H1 (cell line): ENCODE results near the gene RPRD1A. TPM values are rescaled to one million over a fixed set of nuclear protein-coding genes. Genes with fewer than 3 reads are reported as not detected.
A peak's percentile ranks its signal among the peaks of the same experiment; 100 is the strongest.

Experiments used
- CTCF ChIA-PET: fragments of 300-600 bp; sonication (Branson Sonifier 250); formaldehyde crosslinking; loops from one replicate; lab custom pipeline; 2021; ENCODE audit not compliant: partially characterized antibody; lab: Charles Lee
- POLR2A ChIA-PET: fragments of 300-600 bp; sonication (Branson Sonifier 250); formaldehyde crosslinking; loops from one replicate; lab custom pipeline; 2021; ENCODE audit warnings: inconsistent platforms; ENCODE audit not compliant: partially characterized antibody; lab: Charles Lee
- DNase-seq, 2 experiments: peaks; one replicate each; pipeline versions ENCODE4 v3.0.0 to v3.0.0-alpha.2; 2010 to 2022; ENCODE audit warnings: low spot score in 2 of 2, low read depth in 1 of 2, mixed read lengths in 1 of 2
- FAIRE-seq: peaks from 2 replicates; lab custom pipeline; 2011; peaks lifted over from hg19 to GRCh38; lab: Jason Lieb, UNC
- H2AFZ ChIP-seq: 2 replicates; pipeline ENCODE4 v1.8.1; 2012; ENCODE audit warnings: low read length, inconsistent platforms
- H2AK5ac ChIP-seq: 2 replicates; pipeline ENCODE4 v1.6.1; 2013; ENCODE audit warnings: low read depth, low read length
- H2BK120ac ChIP-seq: replicated peaks from 2 replicates; pipeline ENCODE3; 2013; ENCODE audit warnings: low read depth, low read length, inconsistent platforms
- H2BK12ac ChIP-seq: 2 replicates; pipeline ENCODE4 v1.6.1; 2013; ENCODE audit warnings: low read depth, low read length
- H2BK15ac ChIP-seq: 2 replicates; pipeline ENCODE4 v1.6.1; 2013; ENCODE audit warnings: low read length
- H2BK20ac ChIP-seq: 2 replicates; pipeline ENCODE4 v1.6.1; 2013; ENCODE audit warnings: low read length
- H2BK5ac ChIP-seq: 2 replicates; pipeline ENCODE4 v1.6.1; 2013; ENCODE audit warnings: low read depth, low read length
- H3K14ac ChIP-seq: 2 replicates; pipeline ENCODE4 v1.6.1; 2013; ENCODE audit warnings: inconsistent platforms; ENCODE audit not compliant: insufficient read length
- H3K18ac ChIP-seq: 2 replicates; pipeline ENCODE4 v1.6.1; 2013; ENCODE audit warnings: low read length; ENCODE audit errors: extremely low read depth
- H3K23ac ChIP-seq: 2 replicates; pipeline ENCODE4 v1.6.1; 2013; ENCODE audit warnings: inconsistent platforms; ENCODE audit not compliant: insufficient read length
- H3K23me2 ChIP-seq: 2 replicates; pipeline ENCODE4 v1.6.1; 2013; ENCODE audit warnings: low read depth, low read length
- H3K27ac ChIP-seq: 2 replicates; pipeline ENCODE4 v1.6.1; 2011; ENCODE audit warnings: low read depth, low read length, inconsistent platforms
- H3K27me3 ChIP-seq, 4 experiments: replicated peaks in 1 of 4; 1 replicate in 1 of 4; 2 replicates in 3 of 4; pipeline versions ENCODE4 v1.6.1 to v1.8.1; 2011 to 2013; ENCODE audit warnings: low read length in 3 of 4, mild to moderate bottlenecking in 3 of 4, inconsistent platforms in 2 of 4, mixed read lengths in 2 of 4, moderate library complexity in 1 of 4; ENCODE audit not compliant: control insufficient read depth in 3 of 4, insufficient read depth in 3 of 4; ENCODE audit errors: extremely low read depth in 1 of 4
- H3K36me3 ChIP-seq, 4 experiments: 2 replicates each; pipeline versions ENCODE4 v1.6.1 to v1.8.1; 2011 to 2013; ENCODE audit warnings: mild to moderate bottlenecking in 4 of 4, low read length in 3 of 4, moderate library complexity in 2 of 4, control low read depth in 1 of 4, inconsistent platforms in 1 of 4; ENCODE audit not compliant: insufficient read depth in 4 of 4, control insufficient read depth in 2 of 4
- H3K4ac ChIP-seq: replicated peaks from 2 replicates; pipeline ENCODE3; 2013; ENCODE audit warnings: low read length, low read depth, mixed read lengths, inconsistent platforms; ENCODE audit not compliant: insufficient read length
- H3K4me1 ChIP-seq, 4 experiments: replicated peaks in 1 of 4; 1 replicate in 1 of 4; 2 replicates in 3 of 4; pipeline versions ENCODE4 v1.6.1 to v1.8.1; 2011 to 2013; ENCODE audit warnings: low read length in 3 of 4, inconsistent platforms in 2 of 4, mixed read lengths in 1 of 4; ENCODE audit not compliant: insufficient read depth in 4 of 4, control insufficient read depth in 3 of 4
- H3K4me2 ChIP-seq, 2 experiments: 2 replicates each; pipeline versions ENCODE4 v1.6.1 to v1.8.1; 2011 to 2013; ENCODE audit warnings: low read depth in 2 of 2, low read length in 2 of 2, control low read depth in 1 of 2, inconsistent platforms in 1 of 2, mild to moderate bottlenecking in 1 of 2; ENCODE audit not compliant: insufficient read depth in 1 of 2
- H3K4me3 ChIP-seq, 4 experiments: fragments of 200-600, 300-600 bp in 1 of 4; sonication (generic), shearing (Covaris generic), sonication (Bioruptor Twin) in 1 of 4; 2 replicates each; pipeline versions ENCODE4 v1.5.1 to v1.8.1; 2011 to 2016; ENCODE audit warnings: low read length in 4 of 4, low read depth in 3 of 4, control low read depth in 2 of 4, inconsistent platforms in 2 of 4, mild to moderate bottlenecking in 2 of 4, mixed read lengths in 1 of 4, moderate library complexity in 1 of 4; ENCODE audit not compliant: insufficient read depth in 2 of 4; ENCODE audit errors: extremely low read depth in 1 of 4
- H3K56ac ChIP-seq: replicated peaks from 2 replicates; pipeline ENCODE3; 2013; ENCODE audit warnings: low read depth, mild to moderate bottlenecking, mixed read lengths, low read length, inconsistent platforms; ENCODE audit not compliant: insufficient read length
- H3K79me1 ChIP-seq: 2 replicates; pipeline ENCODE4 v1.6.1; 2013; ENCODE audit warnings: low read depth, low read length, control low read depth
- H3K79me2 ChIP-seq, 2 experiments: 2 replicates each; pipeline versions ENCODE4 v1.6.1 to v1.8.1; 2012 to 2013; ENCODE audit warnings: low read length in 2 of 2, mild to moderate bottlenecking in 2 of 2, inconsistent platforms in 1 of 2; ENCODE audit not compliant: insufficient read depth in 2 of 2, control insufficient read depth in 1 of 2
- H3K9ac ChIP-seq, 4 experiments: replicated peaks in 1 of 4; 1 replicate in 1 of 4; 2 replicates in 3 of 4; pipeline versions ENCODE4 v1.6.1 to v1.8.1; 2011 to 2013; ENCODE audit warnings: low read depth in 3 of 4, low read length in 3 of 4, control low read depth in 2 of 4, mild to moderate bottlenecking in 2 of 4, moderate library complexity in 2 of 4, inconsistent platforms in 1 of 4; ENCODE audit errors: extremely low read depth in 1 of 4
- H3K9me3 ChIP-seq, 2 experiments: 2 replicates each; pipeline versions ENCODE4 v1.6.1 to v1.8.1; 2012 to 2013; ENCODE audit warnings: mild to moderate bottlenecking in 2 of 2, moderate library complexity in 2 of 2, control low read depth in 1 of 2, inconsistent platforms in 1 of 2, low read depth in 1 of 2, low read length in 1 of 2, mixed read lengths in 1 of 2; ENCODE audit not compliant: insufficient read depth in 2 of 2
- H4K20me1 ChIP-seq, 2 experiments: replicated peaks in 1 of 2; 2 replicates each; pipeline versions ENCODE3 to v1.8.1; 2011 to 2013; ENCODE audit warnings: inconsistent platforms in 2 of 2, low read length in 2 of 2, mild to moderate bottlenecking in 1 of 2; ENCODE audit not compliant: insufficient read depth in 2 of 2, control insufficient read depth in 1 of 2
- H4K5ac ChIP-seq: 2 replicates; pipeline ENCODE4 v1.6.1; 2013; ENCODE audit warnings: low read length, low read depth, mixed read lengths, inconsistent platforms; ENCODE audit not compliant: insufficient read length
- H4K8ac ChIP-seq: 2 replicates; pipeline ENCODE4 v1.8.0; 2013; ENCODE audit warnings: mild to moderate bottlenecking, moderate library complexity, low read length, inconsistent platforms; ENCODE audit not compliant: insufficient read depth; ENCODE audit errors: extremely low read depth
- H4K91ac ChIP-seq: replicated peaks from 2 replicates; pipeline ENCODE3; 2013; ENCODE audit warnings: low read length, mixed read lengths, inconsistent platforms; ENCODE audit not compliant: insufficient read length
- EGR1 ChIP-seq: IDR thresholded peaks from 2 replicates; pipeline ENCODE4 v1.6.1; 2011; ENCODE audit warnings: low read depth, low read length, borderline replicate concordance
- FOSL1 ChIP-seq: IDR thresholded peaks from 2 replicates; pipeline ENCODE4 v1.6.1; 2011; ENCODE audit warnings: mild to moderate bottlenecking, low read depth, low read length, moderate library complexity; ENCODE audit not compliant: insufficient read depth
- GABPA ChIP-seq: IDR thresholded peaks from 2 replicates; pipeline ENCODE4 v1.6.1; 2011; ENCODE audit warnings: mild to moderate bottlenecking, low read length, moderate library complexity, borderline replicate concordance; ENCODE audit not compliant: insufficient read depth
- MAFK ChIP-seq: IDR thresholded peaks from 2 replicates; pipeline ENCODE4 v1.6.1; 2012; ENCODE audit warnings: low read depth, mild to moderate bottlenecking, improper control_type of control experiment, low read length
- RXRA ChIP-seq: IDR thresholded peaks from 2 replicates; pipeline ENCODE4 v1.6.1; 2011; ENCODE audit warnings: low read depth, mild to moderate bottlenecking, low read length, moderate library complexity; ENCODE audit not compliant: insufficient read depth
- WGBS, 2 experiments: shearing (Covaris generic) in 1 of 2; methylation state at CpG; one replicate each; pipeline versions ENCODE4 v1.1.6 to v1.1.7; 2013 to 2015; ENCODE audit warnings: low lambda C conversion rate in 2 of 2, mixed read lengths in 2 of 2, inconsistent platforms in 1 of 2, low coverage in 1 of 2, missing lambda C conversion rate in 1 of 2; ENCODE audit not compliant: insufficient replicate concordance in 2 of 2, insufficient coverage in 1 of 2, insufficient read length in 1 of 2; ENCODE audit errors: extremely low coverage in 1 of 2, missing lambda C conversion rate in 1 of 2; 5-methylcytosine and 5-hydroxymethylcytosine counted together
- polyA plus RNA-seq, 7 experiments: library from polyadenylated mRNA; depleted of rRNA in 3 of 7; stranded (reverse) in 5 of 7; unstranded in 2 of 7; fragments of >200 nt in 5 of 7; fragments of 200-250 nt in 2 of 7; gene quantifications; 1 replicate in 5 of 7; 2 replicates in 1 of 7; 4 replicates in 1 of 7; pipeline versions ENCODE4 v1.2.1 to v1.2.3, GENCODE V29; 2011 to 2013; ENCODE audit warnings: missing spikeins in 2 of 7, mixed read lengths in 2 of 7
- total RNA-seq: library from RNA; stranded (reverse); fragmentation: NEBNext Ultra II Directional; extraction: Animal tissue kit (Norgen Biotek cat#: 25700); gene quantifications from 2 replicates; pipeline ENCODE4 v1.2.1, GENCODE V29; 2021
- TF ChIP-seq, protein P1 (sequence below): IDR thresholded peaks from 2 replicates; pipeline ENCODE4 v1.6.1; 2012; ENCODE audit warnings: low read length, inconsistent platforms

Gene RPRD1A
- total and polyA plus RNA-seq, 2 of the 8 experiments (the other 6 are each of a cell fraction or from before 2014, with no cell fraction given), result 40.5 to 106 TPM

- Histone ChIP-seq H3K9ac (no peak overlapping the region), H3K4me3 (peak overlapping the region in 1 of 4 experiments; percentile 1; a peak in 1 of 8 replicates), H3K56ac (no peak overlapping the region), H2BK12ac (no peak overlapping the region), H3K23me2 (peaks cover 4% of the 10 kb centered on the region; the same call in 1 of the 2 replicates), H3K4ac (no peak overlapping the region), H3K4me2 (peak overlapping the region in 1 of 2 experiments; percentile 99; a peak in 1 of 4 replicates), H2AK5ac (no peak overlapping the region), H4K91ac (no peak overlapping the region), H3K18ac (no peak overlapping the region), H4K5ac (no peak overlapping the region), H3K36me3 (peaks cover 0 to 14% (median 3%) of the 10 kb centered on the region in 4 experiments; a peak in 2 of 8 replicates), H2BK5ac (no peak overlapping the region; the same call in 1 of the 2 replicates), H4K20me1 (peaks cover 0 to 2% of the 10 kb centered on the region in 2 experiments), H3K79me1 (0 out of 2 replicates have a peak, but pooled peaks cover 10% of the 10 kb centered on the region), H3K79me2 (peaks cover 0 to 40% of the 10 kb centered on the region in 2 experiments; a peak in 3 of 4 replicates), H2BK120ac (no peak overlapping the region), H3K27ac (no peak overlapping the region), H3K14ac (no peak overlapping the region), H4K8ac (no peak overlapping the region), H3K9me3 (no peaks in the 10 kb centered on the region), H2BK20ac (no peak overlapping the region), H2AFZ (no peak overlapping the region), H3K4me1 (peaks cover 0 to 7% (median 2%) of the 10 kb centered on the region in 4 experiments; a peak in 4 of 7 replicates), H3K27me3 (no peaks in the 10 kb centered on the region), H3K23ac (no peak overlapping the region), H2BK15ac (no peak overlapping the region)
- DNase-seq, result no peak
- ChIA-PET POLR2A (interaction anchor here (1.4 kb wide), 1 partner anchor 192 kb away, joined by 5 read pairs; no protein-coding TSS in a partner anchor), CTCF (interaction anchor here (0.9 to 6.1 kb wide), 7 partner anchors 9 to 192 kb away, joined by 3 to 78 read pairs (median 3); no protein-coding TSS in a partner anchor)
- TF ChIP-seq MAFK (no peak), RXRA (no peak), FOSL1 (no peak), GABPA (no peak), EGR1 (no peak)
- TF ChIP-seq, protein P1, sequence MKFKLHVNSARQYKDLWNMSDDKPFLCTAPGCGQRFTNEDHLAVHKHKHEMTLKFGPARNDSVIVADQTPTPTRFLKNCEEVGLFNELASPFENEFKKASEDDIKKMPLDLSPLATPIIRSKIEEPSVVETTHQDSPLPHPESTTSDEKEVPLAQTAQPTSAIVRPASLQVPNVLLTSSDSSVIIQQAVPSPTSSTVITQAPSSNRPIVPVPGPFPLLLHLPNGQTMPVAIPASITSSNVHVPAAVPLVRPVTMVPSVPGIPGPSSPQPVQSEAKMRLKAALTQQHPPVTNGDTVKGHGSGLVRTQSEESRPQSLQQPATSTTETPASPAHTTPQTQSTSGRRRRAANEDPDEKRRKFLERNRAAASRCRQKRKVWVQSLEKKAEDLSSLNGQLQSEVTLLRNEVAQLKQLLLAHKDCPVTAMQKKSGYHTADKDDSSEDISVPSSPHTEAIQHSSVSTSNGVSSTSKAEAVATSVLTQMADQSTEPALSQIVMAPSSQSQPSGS, result no peak
- WGBS, 2 experiments, result 74% methylated on average over 3 of the region's 3 CpGs; no CpG with 5 or more reads in 1 of the 2 experiments
- no peak for FAIRE-seq
Observed at GRCh38 chr18:35948080-35948479, 119.3 kb downstream of the RPRD1A start.
